ENCODE data around the gene AGPAT1. TPM values are rescaled to one million over a fixed set of nuclear protein-coding genes. Genes with fewer than 3 reads are reported as not detected.

The AGPAT1 gene
- total RNA-seq, 5 donors from 2014 or later (not counting 1 experiment from before 2014, with no cell fraction given): 23.5 to 34.6 (median 31.0) TPM

GRCh38 chr6:32152769-32153563 lies 22.9 kb downstream of the AGPAT1 start:
- Histone ChIP-seq H3K4me3 (ENCODE audit: control insufficient read depth in 1 of 2, extremely low read depth in 1 of 2, low read length in 1 of 2) (no peak overlapping the region), H3K4me1 (ENCODE audit: control insufficient read depth in 1 of 2, extremely low read depth in 1 of 2, insufficient read depth in 2 of 2, low read length in 2 of 2) (peaks cover 6 to 71% of the 10 kb centered on the region in 2 experiments), H3K9me3 (no peaks in the 10 kb centered on the region), H3K27me3 (replicated peaks in 1 of 2; ENCODE audit: control insufficient read depth in 2 of 2, extremely low read depth in 1 of 2, insufficient read depth in 2 of 2, low read length in 1 of 2) (peaks cover under 1 to 43% of the 10 kb centered on the region in 2 experiments), H3K27ac (ENCODE audit: low read length) (peak overlapping the region; percentile 81), H3K36me3 (ENCODE audit: control insufficient read depth in 2 of 2, extremely low read depth in 1 of 2, insufficient read depth in 1 of 2, low read length in 1 of 2) (peaks cover 2 to 5% of the 10 kb centered on the region in 2 donors)
- peaks cover 6 to 34% of the 10 kb centered on the region in 2 donors for H3K27me3 Mint-ChIP-seq
- ATAC-seq (replicated peaks in 1 of 4) (no peak), DNase-seq (no peak)
- peak overlapping the region; percentile 65 to 97 (median 91) for H3K4me3 Mint-ChIP-seq
- H3K9me3 Mint-ChIP-seq: no peaks in the 10 kb centered on the region
- CTCF ChIA-PET: interaction anchor here in 1 of 2 donors (0.6 kb wide), 1 partner anchor 36 kb away, joined by 5 read pairs; no protein-coding TSS in a partner anchor
- H3K36me3 Mint-ChIP-seq: peaks cover 7% of the 10 kb centered on the region
- peak overlapping the region; percentile 55 to 71 for H3K27ac Mint-ChIP-seq
- POLR2A ChIA-PET: no interaction called here
- 77% methylated on average over 17 of the region's 35 CpGs for WGBS (ENCODE audit: insufficient coverage)
- H3K4me1 Mint-ChIP-seq: peaks cover 59 to 73% (median 66%) of the 10 kb centered on the region in 3 donors

GRCh38 chr6:32151863-32152768 lies 23.8 kb downstream of the AGPAT1 start, which contains the start of gene PRRT1:
Gene PRRT1, minus strand, starts transcription at chr6:32151939. Its CDS starts 112 bp downstream, at chr6:32151827.
- no peaks in the 10 kb centered on the region for H3K36me3 ChIP-seq (ENCODE audit: control insufficient read depth in 2 of 2, extremely low read depth in 1 of 2, insufficient read depth in 1 of 2, low read length in 1 of 2)
- peak within 1 kb of the TSS; percentile 72 to 97 (median 91) for H3K4me3 Mint-ChIP-seq
- peak within 1 kb of the TSS in 1 of 2 donors; percentile 26 for H3K4me3 ChIP-seq (ENCODE audit: control insufficient read depth in 1 of 2, extremely low read depth in 1 of 2, low read length in 1 of 2)
- CTCF ChIA-PET: interaction anchor here (0.6 kb wide), 2 partner anchors 9 to 35 kb away, joined by 5 read pairs; no protein-coding TSS in a partner anchor
- ATAC-seq (replicated peaks in 1 of 4): no peak
- H3K27me3 Mint-ChIP-seq: peaks cover 6 to 36% of the 10 kb centered on the region in 2 donors
- no peak within 1 kb of the TSS for H3K27ac ChIP-seq (ENCODE audit: low read length)
- POLR2A ChIA-PET: interaction anchor here in 1 of 2 donors (0.7 kb wide), 1 partner anchor 47 kb away, joined by 15 read pairs; no protein-coding TSS in a partner anchor
- peaks cover 3 to 49% of the 10 kb centered on the region in 2 experiments for H3K27me3 ChIP-seq (replicated peaks in 1 of 2; ENCODE audit: control insufficient read depth in 2 of 2, extremely low read depth in 1 of 2, insufficient read depth in 2 of 2, low read length in 1 of 2)
- H3K4me1 ChIP-seq (ENCODE audit: control insufficient read depth in 1 of 2, extremely low read depth in 1 of 2, insufficient read depth in 2 of 2, low read length in 2 of 2): peaks cover 6 to 76% of the 10 kb centered on the region in 2 experiments
- no peaks in the 10 kb centered on the region for H3K36me3 Mint-ChIP-seq
- no peaks in the 10 kb centered on the region for H3K9me3 ChIP-seq
- no CpG with 5 or more reads among the region's 24 CpGs for WGBS (ENCODE audit: insufficient coverage)
- H3K27ac Mint-ChIP-seq: peak within 1 kb of the TSS; percentile 70 to 71
- H3K4me1 Mint-ChIP-seq: peaks cover 61 to 74% (median 72%) of the 10 kb centered on the region in 3 donors
- no peaks in the 10 kb centered on the region for H3K9me3 Mint-ChIP-seq
- peak in 3 of 35 experiments; percentile 11 to 27 (median 14) for DNase-seq

- peaks cover 61 to 75% (median 74%) of the 10 kb centered on the region in 3 donors for H3K4me1 Mint-ChIP-seq
- no peaks in the 10 kb centered on the region for H3K9me3 ChIP-seq
- peak overlapping the region; percentile 72 to 91 (median 72) for H3K4me3 Mint-ChIP-seq
- CTCF ChIA-PET: interaction anchor here in 1 of 2 donors (0.6 kb wide), 2 partner anchors 8 to 92 kb away, joined by 3 to 5 read pairs; no protein-coding TSS in a partner anchor
- ATAC-seq (replicated peaks in 1 of 4) (no peak), DNase-seq (peak in 3 of 35 experiments; percentile 22 to 32 (median 30))
- H3K4me3 ChIP-seq (ENCODE audit: control insufficient read depth in 1 of 2, extremely low read depth in 1 of 2, low read length in 1 of 2): peak overlapping the region in 1 of 2 donors; percentile 26
- no peaks in the 10 kb centered on the region for H3K36me3 Mint-ChIP-seq
- peak overlapping the region in 1 of 2 donors; percentile 41 for H3K27ac Mint-ChIP-seq
- POLR2A ChIA-PET: interaction anchor here in 1 of 2 donors (0.5 to 0.7 kb wide), 2 partner anchors 10 to 46 kb away, joined by 5 to 15 read pairs; no protein-coding TSS in a partner anchor
- WGBS (ENCODE audit: insufficient coverage): 86% methylated on average over 2 of the region's 8 CpGs
- no peaks in the 10 kb centered on the region for H3K9me3 Mint-ChIP-seq
- peaks cover 6 to 77% of the 10 kb centered on the region in 2 experiments for H3K4me1 ChIP-seq (ENCODE audit: control insufficient read depth in 1 of 2, extremely low read depth in 1 of 2, insufficient read depth in 2 of 2, low read length in 2 of 2)
- H3K27me3 ChIP-seq (replicated peaks in 1 of 2; ENCODE audit: control insufficient read depth in 2 of 2, extremely low read depth in 1 of 2, insufficient read depth in 2 of 2, low read length in 1 of 2): peaks cover 5 to 49% of the 10 kb centered on the region in 2 experiments
- no peak overlapping the region for H3K27ac ChIP-seq (ENCODE audit: low read length)
- H3K36me3 ChIP-seq (ENCODE audit: control insufficient read depth in 2 of 2, extremely low read depth in 1 of 2, insufficient read depth in 1 of 2, low read length in 1 of 2): no peaks in the 10 kb centered on the region
- H3K27me3 Mint-ChIP-seq: peaks cover 6 to 40% of the 10 kb centered on the region in 2 donors
Observed at GRCh38 chr6:32151181-32151862, 24.6 kb downstream of the AGPAT1 start.

GRCh38 chr6:32149932-32150870 lies 25.7 kb downstream of the AGPAT1 start:
- POLR2A ChIA-PET: no interaction called here
- Mint-ChIP-seq H3K36me3 (no peaks in the 10 kb centered on the region), H3K27ac (peak overlapping the region; percentile 28 to 29), H3K9me3 (no peaks in the 10 kb centered on the region), H3K4me1 (peaks cover 55 to 69% (median 68%) of the 10 kb centered on the region in 3 donors), H3K27me3 (peaks cover 6 to 42% of the 10 kb centered on the region in 2 donors), H3K4me3 (peak overlapping the region; percentile 31 to 91 (median 72))
- ATAC-seq (replicated peaks in 1 of 4) (no peak), DNase-seq (no peak)
- Histone ChIP-seq H3K9me3 (no peaks in the 10 kb centered on the region), H3K36me3 (ENCODE audit: control insufficient read depth in 2 of 2, extremely low read depth in 1 of 2, insufficient read depth in 1 of 2, low read length in 1 of 2) (no peaks in the 10 kb centered on the region), H3K4me3 (ENCODE audit: control insufficient read depth in 1 of 2, extremely low read depth in 1 of 2, low read length in 1 of 2) (no peak overlapping the region), H3K27me3 (replicated peaks in 1 of 2; ENCODE audit: control insufficient read depth in 2 of 2, extremely low read depth in 1 of 2, insufficient read depth in 2 of 2, low read length in 1 of 2) (peaks cover 5 to 49% of the 10 kb centered on the region in 2 experiments), H3K4me1 (ENCODE audit: control insufficient read depth in 1 of 2, extremely low read depth in 1 of 2, insufficient read depth in 2 of 2, low read length in 2 of 2) (peaks cover 5 to 70% of the 10 kb centered on the region in 2 experiments), H3K27ac (ENCODE audit: low read length) (no peak overlapping the region)
- CTCF ChIA-PET: no interaction called here
- WGBS (ENCODE audit: insufficient coverage): 64% methylated on average over 49 of the region's 55 CpGs

- H3K27ac Mint-ChIP-seq: peak overlapping the region; percentile 58
- peak in 3 of 4 experiments; percentile 8 to 21 (median 10) for ATAC-seq (replicated peaks in 1 of 4)
- ChIA-PET POLR2A (no interaction called here), CTCF (no interaction called here)
- H3K9me3 Mint-ChIP-seq: no peaks in the 10 kb centered on the region
- H3K4me1 ChIP-seq (ENCODE audit: control insufficient read depth in 1 of 2, extremely low read depth in 1 of 2, insufficient read depth in 2 of 2, low read length in 2 of 2): peaks cover 0 to 60% of the 10 kb centered on the region in 2 experiments
- no peaks in the 10 kb centered on the region for H3K36me3 Mint-ChIP-seq
- peak overlapping the region; percentile 35 to 60 for H3K4me3 ChIP-seq (ENCODE audit: control insufficient read depth in 1 of 2, extremely low read depth in 1 of 2, low read length in 1 of 2)
- peaks cover 5 to 49% of the 10 kb centered on the region in 2 experiments for H3K27me3 ChIP-seq (replicated peaks in 1 of 2; ENCODE audit: control insufficient read depth in 2 of 2, extremely low read depth in 1 of 2, insufficient read depth in 2 of 2, low read length in 1 of 2)
- no peaks in the 10 kb centered on the region for H3K9me3 ChIP-seq
- H3K27me3 Mint-ChIP-seq: peaks cover 6 to 42% of the 10 kb centered on the region in 2 donors
- peaks cover 45 to 59% (median 58%) of the 10 kb centered on the region in 3 donors for H3K4me1 Mint-ChIP-seq
- no peaks in the 10 kb centered on the region for H3K36me3 ChIP-seq (ENCODE audit: control insufficient read depth in 2 of 2, extremely low read depth in 1 of 2, insufficient read depth in 1 of 2, low read length in 1 of 2)
- WGBS (ENCODE audit: insufficient coverage): 35% methylated on average over 34 of the region's 47 CpGs
- no peak overlapping the region for H3K27ac ChIP-seq (ENCODE audit: low read length)
- DNase-seq: peak in 2 of 35 experiments; percentile 30 to 37
- H3K4me3 Mint-ChIP-seq: peak overlapping the region; percentile 78 to 90 (median 80)
Observed at GRCh38 chr6:32149092-32149755, 26.7 kb downstream of the AGPAT1 start.
